Measurements from ENCODE around the gene MTURN. TPM values are rescaled to one million over a fixed set of nuclear protein-coding genes. Genes with fewer than 3 reads are reported as not detected.

The MTURN gene
- polyA plus RNA-seq, 3 donors = 9.3 to 111 (median 72.0) TPM

GRCh38 chr7:30133736-30134610 is 813 bp upstream of the MTURN start:
- WGBS, 3 donors = 24 to 42% (median 34%) methylated on average over 13 of the region's 13 CpGs
- peak overlapping the region; percentile 35 for H3K27ac ChIP-seq (ENCODE audit: low read depth, low read length)

DNA sequence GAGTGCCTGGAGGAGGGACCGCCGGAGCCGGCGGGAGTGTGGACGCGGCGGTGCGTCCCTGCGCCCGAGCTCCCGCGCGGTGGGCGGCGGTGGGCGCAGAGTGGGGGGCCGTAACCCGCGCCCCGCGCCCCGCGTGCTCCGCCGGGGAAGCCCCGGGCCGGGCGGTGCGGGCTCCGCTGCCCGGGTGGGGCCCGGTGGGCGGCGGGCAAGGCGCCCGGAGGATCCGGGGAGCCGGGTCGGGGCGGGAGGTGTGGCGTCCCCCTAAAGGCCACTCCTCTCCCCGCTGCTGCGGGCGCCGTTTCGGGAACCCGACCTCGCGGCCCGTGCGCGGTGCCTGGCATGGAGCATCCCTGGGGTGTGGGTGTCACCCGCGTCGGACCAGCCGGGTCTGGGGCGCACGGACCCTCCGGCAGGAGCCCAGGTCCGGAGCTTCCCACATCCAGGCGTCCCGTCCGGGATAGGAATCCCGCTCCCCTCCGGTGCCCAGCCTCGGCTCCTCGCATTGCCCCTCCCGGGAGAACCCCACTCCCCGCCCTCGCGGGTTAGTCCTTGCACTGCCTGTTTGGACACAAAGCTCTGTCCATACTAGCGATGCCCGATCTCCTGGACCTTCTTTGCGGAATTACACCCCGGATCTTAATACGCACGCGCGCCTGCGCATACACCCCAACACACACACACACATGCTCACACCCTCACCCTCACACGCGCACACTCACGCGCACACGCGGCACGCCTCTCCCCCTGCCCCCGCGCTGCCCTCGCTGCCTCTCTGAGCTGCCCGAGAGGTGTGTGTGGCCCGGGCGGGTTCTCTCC is 723 bp downstream of the MTURN start:
- H3K27ac ChIP-seq (ENCODE audit: low read depth, low read length) = peak overlapping the region; percentile 35
- 1% methylated on average over 61 to 93 of the region's 93 CpGs for WGBS, 3 donors

DNA sequence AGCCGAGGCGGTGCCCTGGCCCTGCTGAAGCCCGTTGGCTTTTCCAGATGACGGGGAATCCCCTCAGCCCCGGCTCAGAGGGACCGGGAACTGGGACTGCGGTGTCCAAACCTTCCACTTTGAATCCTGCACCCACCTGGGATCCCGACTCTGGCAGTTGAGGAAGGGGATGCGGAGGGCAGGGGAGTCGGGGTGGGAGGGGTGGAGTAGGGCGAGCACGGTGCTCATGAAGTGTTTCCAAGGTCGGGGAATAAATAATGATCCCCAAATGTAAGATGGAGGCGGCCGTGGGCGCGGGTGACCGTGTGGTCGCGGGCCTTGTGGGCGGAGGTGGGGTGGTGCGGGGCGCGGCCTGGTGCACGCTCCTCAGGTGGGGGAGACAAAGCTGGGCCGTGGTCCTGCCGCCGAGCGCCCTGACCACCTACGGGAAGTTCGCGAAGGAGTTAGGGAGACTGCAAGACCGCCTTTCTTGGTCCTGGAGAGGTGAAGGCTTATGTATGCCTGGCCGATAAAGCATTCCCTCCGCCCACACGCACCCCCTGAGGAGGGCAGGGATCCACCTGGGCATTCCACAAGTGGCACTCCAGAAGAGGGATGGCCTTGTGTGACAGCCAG is 1.4 kb downstream of the MTURN start:
- 15 to 37% (median 16%) methylated on average over 34 to 36 of the region's 36 CpGs for WGBS, 3 donors

GRCh38 chr7:30136743-30137485 is 2.1 kb downstream of the MTURN start:
- WGBS, 3 donors = 70 to 86% (median 84%) methylated on average over 7 of the region's 7 CpGs
- no peak overlapping the region for H3K27ac ChIP-seq (ENCODE audit: low read depth, low read length)

More for the DNA sequence above, 1.4 kb downstream of the MTURN start:
- H3K27ac ChIP-seq (ENCODE audit: low read depth, low read length) = no peak overlapping the region

DNA sequence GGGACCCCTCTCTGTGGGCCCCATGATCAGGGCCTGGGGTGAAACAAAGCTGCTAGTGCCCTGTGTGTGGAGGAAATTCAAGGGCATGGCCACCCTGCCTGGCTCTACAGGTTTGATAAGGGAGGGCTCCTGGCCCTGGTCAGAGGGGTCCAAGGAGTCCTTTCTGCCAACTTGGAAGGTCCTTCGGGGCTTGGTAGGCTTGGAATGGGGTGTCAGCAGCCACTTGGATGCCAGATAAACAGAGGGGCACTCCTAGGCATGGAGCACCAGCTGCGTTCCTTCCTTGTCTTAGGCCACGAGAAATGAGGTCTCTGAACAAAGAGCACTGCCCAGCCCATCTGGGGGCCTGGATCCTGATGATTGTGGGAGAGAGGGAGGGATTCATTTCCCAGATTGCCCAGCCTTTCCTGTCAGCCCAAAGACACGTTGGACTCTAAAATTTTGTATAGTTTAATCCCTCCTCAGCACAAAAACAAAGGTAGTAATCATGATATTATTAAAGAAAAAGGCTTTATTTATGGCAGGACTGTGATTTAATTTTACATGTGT is 5.1 kb downstream of the MTURN start:
- WGBS, 3 donors = 52 to 73% (median 59%) methylated on average over 4 of the region's 4 CpGs
- no peak overlapping the region for H3K27ac ChIP-seq (ENCODE audit: low read depth, low read length)

DNA sequence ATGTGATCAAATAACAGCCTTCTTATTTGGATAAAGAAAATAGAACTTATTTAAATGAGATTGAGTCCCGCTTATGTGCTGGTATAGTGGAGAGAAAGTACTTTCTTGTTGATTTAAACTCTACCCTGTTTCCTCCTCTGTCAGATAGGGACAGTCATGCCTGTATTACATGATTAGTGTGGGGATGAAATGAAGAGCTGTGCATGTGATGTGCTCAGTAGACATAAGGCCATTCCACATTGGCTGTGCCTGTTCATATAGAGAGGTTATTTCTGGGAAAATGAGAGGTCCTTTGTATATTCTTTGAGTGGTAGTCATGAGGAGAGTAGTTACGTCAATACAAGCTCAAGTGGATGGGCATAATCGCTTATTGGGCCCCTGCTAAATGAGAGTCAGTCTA is 5.7 kb downstream of the MTURN start:
- no peak overlapping the region for H3K27ac ChIP-seq (ENCODE audit: low read depth, low read length)
- 91 to 97% (median 96%) methylated on average over 3 of the region's 3 CpGs for WGBS, 3 donors

GRCh38 chr7:30142710-30143109 is 7.9 kb downstream of the MTURN start:
- 64 to 69% (median 67%) methylated on average over 9 of the region's 9 CpGs for WGBS, 3 donors
- no peak overlapping the region for H3K27ac ChIP-seq (ENCODE audit: low read depth, low read length)

DNA sequence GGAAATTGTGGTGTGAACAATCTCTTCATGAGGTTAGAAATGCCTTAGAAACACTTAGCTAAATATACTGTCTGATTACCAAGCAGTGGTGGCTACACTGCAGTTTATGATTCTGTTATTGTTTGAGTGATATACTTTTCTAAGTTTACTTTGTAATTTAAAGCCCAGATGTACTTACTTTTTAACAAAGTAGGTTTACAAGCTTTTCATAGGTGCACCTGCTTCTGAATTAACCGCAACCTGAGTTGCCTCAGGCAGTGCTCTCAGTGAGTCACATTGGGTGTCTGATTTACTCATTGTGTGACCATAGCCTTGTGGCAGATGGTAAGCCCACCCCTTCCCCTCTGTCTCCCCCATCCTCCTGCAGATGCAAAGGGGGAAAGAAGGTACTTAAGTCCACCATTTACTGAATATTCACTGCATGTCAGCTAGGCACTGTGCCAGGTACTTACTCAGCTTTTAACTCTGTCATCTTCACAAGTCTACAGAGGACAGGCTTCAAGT is 9.0 kb downstream of the MTURN start:
- 88 to 93% (median 91%) methylated on average over 1 of the region's 1 CpG for WGBS, 3 donors

DNA sequence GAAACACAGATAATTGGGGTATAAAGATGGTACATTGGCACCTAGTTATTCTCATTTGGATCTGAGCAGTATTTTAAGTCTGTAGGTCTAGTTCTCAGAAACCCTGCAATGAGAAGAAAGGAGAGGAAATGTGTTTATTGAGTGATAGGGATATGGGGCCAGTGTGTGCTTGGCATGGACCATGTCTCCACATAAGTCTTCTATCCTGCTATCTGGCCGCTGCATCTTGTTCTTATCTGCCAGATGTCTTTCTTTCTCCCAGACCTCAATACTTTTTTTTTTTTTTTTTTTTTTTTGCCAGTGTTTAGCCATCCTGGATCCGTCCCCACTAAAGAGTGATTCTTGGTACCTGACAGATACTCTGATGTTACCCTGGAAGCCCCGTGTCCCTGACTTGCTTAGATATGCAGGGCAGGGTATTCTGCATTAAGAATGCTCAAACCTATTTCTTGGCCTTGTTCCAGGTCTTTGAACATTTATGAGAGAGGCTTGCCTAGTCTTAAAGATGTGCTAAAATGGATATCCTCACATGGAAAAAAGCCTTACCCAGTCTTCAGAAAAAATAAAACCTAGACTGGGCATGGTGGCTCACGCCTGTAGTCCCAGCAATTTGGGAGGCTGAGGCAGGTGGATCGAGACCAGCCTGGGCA is 10.0 kb downstream of the MTURN start:
- H3K27ac ChIP-seq (ENCODE audit: low read depth, low read length) = no peak overlapping the region
- WGBS, 3 donors = 82 to 85% (median 83%) methylated on average over 5 of the region's 5 CpGs

More for the DNA sequence above, 9.0 kb downstream of the MTURN start:
- H3K27ac ChIP-seq (ENCODE audit: low read depth, low read length) = no peak overlapping the region

DNA sequence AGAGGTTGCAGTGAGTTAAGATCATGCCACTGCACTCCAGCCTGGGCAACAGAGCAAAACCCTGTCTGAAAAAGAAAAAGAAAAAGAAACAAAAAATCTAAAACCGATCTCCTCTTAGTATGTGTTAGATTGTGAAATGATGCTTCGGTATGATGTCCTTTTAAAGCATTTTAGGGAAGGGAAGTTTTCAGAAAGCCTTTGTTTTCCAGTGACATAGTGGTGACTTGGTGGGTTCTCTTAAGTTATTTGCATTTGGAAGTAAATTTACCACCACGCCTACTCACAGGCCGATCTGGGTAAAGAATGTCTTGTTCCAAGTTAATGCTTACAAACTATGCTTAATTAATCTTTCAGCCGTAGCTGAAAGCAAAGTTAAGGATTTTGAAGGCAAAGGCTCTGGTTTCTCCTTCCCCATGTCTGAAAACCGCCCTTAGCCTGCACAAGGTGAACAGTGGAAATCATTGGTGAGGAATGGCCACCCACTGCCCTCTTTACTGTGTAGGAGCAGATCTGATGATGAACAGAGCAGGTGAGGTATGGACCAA is 10.7 kb downstream of the MTURN start:
- no peak overlapping the region for H3K27ac ChIP-seq (ENCODE audit: low read depth, low read length)
- WGBS, 3 donors = 75 to 86% (median 81%) methylated on average over 6 of the region's 6 CpGs

GRCh38 chr7:30146127-30146612 is 11.4 kb downstream of the MTURN start:
- 65 to 88% (median 68%) methylated on average over 13 of the region's 13 CpGs for WGBS, 3 donors
- H3K27ac ChIP-seq (ENCODE audit: low read depth, low read length) = no peak overlapping the region

- no peak overlapping the region for H3K27ac ChIP-seq (ENCODE audit: low read depth, low read length)
- 52 to 84% (median 55%) methylated on average over 4 of the region's 4 CpGs for WGBS, 3 donors
Measured at GRCh38 chr7:30147223-30147622, 12.4 kb downstream of the MTURN start.

GRCh38 chr7:30147785-30148184 is 13.0 kb downstream of the MTURN start:
- WGBS, 3 donors = 93 to 98% (median 96%) methylated on average over 2 of the region's 2 CpGs
- H3K27ac ChIP-seq (ENCODE audit: low read depth, low read length) = no peak overlapping the region

DNA sequence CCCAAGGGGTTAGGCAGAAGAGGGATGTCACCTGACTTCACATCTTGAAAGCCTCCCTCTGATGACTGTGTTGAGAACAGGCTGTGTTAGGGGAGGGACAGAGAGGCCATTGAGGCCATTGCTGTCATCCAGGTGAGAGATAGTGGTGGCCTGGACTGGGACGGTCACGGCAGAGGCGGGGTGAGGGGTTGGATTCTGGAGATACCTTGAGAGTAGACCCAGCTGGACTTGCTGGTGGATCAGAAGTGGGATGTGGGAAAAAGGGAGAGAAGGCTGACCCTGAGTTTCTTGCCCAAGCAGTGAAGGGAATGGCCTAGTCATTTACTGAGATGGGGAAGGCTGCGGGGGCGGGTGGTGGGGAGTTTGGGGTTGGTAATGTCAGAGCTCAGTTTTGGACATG is 13.6 kb downstream of the MTURN start:
- 93 to 97% (median 96%) methylated on average over 5 of the region's 5 CpGs for WGBS, 3 donors
- H3K27ac ChIP-seq (ENCODE audit: low read depth, low read length) = no peak overlapping the region

- 46 to 67% (median 49%) methylated on average over 13 of the region's 13 CpGs for WGBS, 3 donors
- H3K27ac ChIP-seq (ENCODE audit: low read depth, low read length) = no peak overlapping the region
Measured at GRCh38 chr7:30148951-30149459, 14.2 kb downstream of the MTURN start.

GRCh38 chr7:30149640-30150272 is 15.0 kb downstream of the MTURN start:
- no peak overlapping the region for H3K27ac ChIP-seq (ENCODE audit: low read depth, low read length)
- WGBS, 3 donors = 66 to 93% (median 93%) methylated on average over 7 of the region's 7 CpGs
